ENCODE results near the gene ESRRA. TPM values are rescaled to one million over a fixed set of nuclear protein-coding genes. Genes with fewer than 3 reads are reported as not detected.

The ESRRA gene
- total and polyA plus RNA-seq, 2 of the 13 experiments (the other 11 are each of a cell fraction or from before 2014, with no cell fraction given): 18.1 to 36.3 TPM

- H3K4me1 ChIP-seq (ENCODE audit: insufficient read depth, low read length): peaks cover 22% of the 10 kb centered on the region
- H3K9ac ChIP-seq (ENCODE audit: insufficient read depth, low read depth, low read length): no peak overlapping the region
- no peak for TF ChIP-seq ZNF281 (CRISPR knock-in tag; IDR thresholded peaks at IDR 0.05; ENCODE audit: borderline replicate concordance)
- no peak for TF ChIP-seq AHR (CRISPR knock-in tag; IDR thresholded peaks at IDR 0.05)
- TF ChIP-seq HNRNPUL1 (IDR thresholded peaks at IDR 0.05; ENCODE audit: low read depth, low read length): no peak
- no peak for TF ChIP-seq REPIN1 (CRISPR knock-in tag; IDR thresholded peaks at IDR 0.05; ENCODE audit: borderline replicate concordance, low read depth)
- no peaks in the 10 kb centered on the region for H3K79me2 ChIP-seq (ENCODE audit: insufficient read depth, low read length)
- WGBS (ENCODE audit: low lambda C conversion rate): 27% methylated on average over 2 of the region's 2 CpGs
- intact Hi-C loops (cut with micrococcal nuclease; ENCODE audit: unreplicated experiment): no loop called here
- no peak overlapping the region for H2AFZ ChIP-seq (ENCODE audit: low read length)
- ChIA-PET CTCF (ENCODE audit: low intra/inter-chr PET ratio, low total read pairs) (no interaction called here), POLR2A (interaction anchor here (3.2 kb wide), 1 partner anchor 10 kb away, joined by 12 read pairs; the partner anchor contains the start of genes PRDX5 and TRMT112)
- H4K20me1 ChIP-seq (ENCODE audit: insufficient read depth, low read length): no peaks in the 10 kb centered on the region
- H3K4me2 ChIP-seq (ENCODE audit: low read depth, low read length): no peak overlapping the region
- FAIRE-seq (no peak), ATAC-seq (no peak), DNase-seq (ENCODE audit: low spot score) (no peak)
- no peak overlapping the region for H3K4me3 ChIP-seq (replicated peaks in 1 of 3; ENCODE audit: insufficient read depth in 1 of 3, low read depth in 2 of 3, low read length in 3 of 3)
- in situ Hi-C loops (cut with HindIII; ENCODE audit: extremely low pct_ligation_motif_present, low pct_unique_long_range_greater_than_20kb): no loop called here
- H3K27ac ChIP-seq (ENCODE audit: extremely low read length, insufficient read depth, low read length): no peak overlapping the region
- H3K36me3 ChIP-seq (replicated peaks in 1 of 2; ENCODE audit: control insufficient read depth in 1 of 2, insufficient read depth in 2 of 2, low read length in 2 of 2): no peaks in the 10 kb centered on the region
- peaks cover under 1 to 7% of the 10 kb centered on the region in 2 experiments; a peak in 3 of 5 replicates for H3K27me3 ChIP-seq (ENCODE audit: control insufficient read depth in 1 of 2, insufficient read depth in 2 of 2, low read length in 2 of 2)
- H3K9me3 ChIP-seq (ENCODE audit: low read length): no peaks in the 10 kb centered on the region
- BruUV-seq (replicated peaks): no TSS peak
Observed at GRCh38 chr11:64327375-64327774, 22.1 kb downstream of the ESRRA start.

- Histone ChIP-seq H3K4me2 (ENCODE audit: low read depth, low read length) (no peak overlapping the region), H3K9ac (ENCODE audit: insufficient read depth, low read depth, low read length) (no peak overlapping the region), H3K27ac (ENCODE audit: extremely low read length, insufficient read depth, low read length) (no peak overlapping the region), H2AFZ (ENCODE audit: low read length) (no peak overlapping the region), H4K20me1 (ENCODE audit: insufficient read depth, low read length) (no peaks in the 10 kb centered on the region), H3K79me2 (ENCODE audit: insufficient read depth, low read length) (no peaks in the 10 kb centered on the region), H3K4me1 (ENCODE audit: insufficient read depth, low read length) (peaks cover 22% of the 10 kb centered on the region), H3K9me3 (ENCODE audit: low read length) (no peaks in the 10 kb centered on the region), H3K4me3 (replicated peaks in 1 of 3; ENCODE audit: insufficient read depth in 1 of 3, low read depth in 2 of 3, low read length in 3 of 3) (no peak overlapping the region), H3K27me3 (ENCODE audit: control insufficient read depth in 1 of 2, insufficient read depth in 2 of 2, low read length in 2 of 2) (peaks cover 1 to 7% of the 10 kb centered on the region in 2 experiments; a peak in 3 of 5 replicates), H3K36me3 (replicated peaks in 1 of 2; ENCODE audit: control insufficient read depth in 1 of 2, insufficient read depth in 2 of 2, low read length in 2 of 2) (no peaks in the 10 kb centered on the region)
- intact Hi-C loops (cut with micrococcal nuclease; ENCODE audit: unreplicated experiment) (no loop called here), in situ Hi-C loops (cut with HindIII; ENCODE audit: extremely low pct_ligation_motif_present, low pct_unique_long_range_greater_than_20kb) (no loop called here)
- no peak for DNase-seq (ENCODE audit: low spot score)
- POLR2A ChIA-PET: interaction anchor here (3.2 kb wide), 1 partner anchor 10 kb away, joined by 12 read pairs; the partner anchor contains the start of genes PRDX5 and TRMT112
- 64% methylated on average over 3 of the region's 3 CpGs for WGBS (ENCODE audit: low lambda C conversion rate)
- no peak for FAIRE-seq
- BruUV-seq (replicated peaks): no TSS peak
- ATAC-seq: no peak
- CTCF ChIA-PET (ENCODE audit: low intra/inter-chr PET ratio, low total read pairs): no interaction called here
- no peak for TF ChIP-seq SPEN (CRISPR knock-in tag; IDR thresholded peaks at IDR 0.05; ENCODE audit: low read depth)
- TF ChIP-seq CSRNP2 (CRISPR knock-in tag; conservative IDR thresholded peaks at IDR 0.05; ENCODE audit: low read depth): no peak
- no peak for TF ChIP-seq NR0B2 (CRISPR knock-in tag; IDR thresholded peaks at IDR 0.05)
- no peak for TF ChIP-seq ZC3H4 (CRISPR knock-in tag; IDR thresholded peaks at IDR 0.05; ENCODE audit: borderline replicate concordance)
- no peak for TF ChIP-seq PAF1 (CRISPR knock-in tag; IDR thresholded peaks at IDR 0.05)
- no peak for TF ChIP-seq ATF4 (CRISPR knock-in tag; IDR thresholded peaks at IDR 0.05)
- no peak for TF ChIP-seq ZNF329 (CRISPR knock-in tag; IDR thresholded peaks at IDR 0.05; ENCODE audit: low read depth)
- TF ChIP-seq ZBTB7A (CRISPR knock-in tag; IDR thresholded peaks at IDR 0.05): no peak
- TF ChIP-seq MEF2D (CRISPR knock-in tag; IDR thresholded peaks at IDR 0.05): no peak
Observed at GRCh38 chr11:64327993-64328392, 22.7 kb downstream of the ESRRA start.
